Activated CD4-positive, CD25-positive, alpha-beta regulatory T cell treated with anti-CD3 and anti-CD28 coated beads, Interleukin-2, amount 50 U/mL, for 24 hours (primary cell): ENCODE measurements around the gene MARF1.
A peak's percentile ranks its signal among the peaks of the same experiment; 100 is the strongest.
"Not testable (repeated sequence)": the region's sequence is repeated elsewhere in the genome, so short reads cannot be mapped to it uniquely, and the experiment has no call there.

Experiments used
- ATAC-seq, 2 donors: fragments of 150-1000 bp; cut with Tn5 transposase; one replicate each; pipeline ENCODE4 v1.10.0; 2021; ENCODE audit warnings: mild to moderate bottlenecking in 1 of 2, moderate library complexity in 1 of 2

The MARF1 gene

DNA sequence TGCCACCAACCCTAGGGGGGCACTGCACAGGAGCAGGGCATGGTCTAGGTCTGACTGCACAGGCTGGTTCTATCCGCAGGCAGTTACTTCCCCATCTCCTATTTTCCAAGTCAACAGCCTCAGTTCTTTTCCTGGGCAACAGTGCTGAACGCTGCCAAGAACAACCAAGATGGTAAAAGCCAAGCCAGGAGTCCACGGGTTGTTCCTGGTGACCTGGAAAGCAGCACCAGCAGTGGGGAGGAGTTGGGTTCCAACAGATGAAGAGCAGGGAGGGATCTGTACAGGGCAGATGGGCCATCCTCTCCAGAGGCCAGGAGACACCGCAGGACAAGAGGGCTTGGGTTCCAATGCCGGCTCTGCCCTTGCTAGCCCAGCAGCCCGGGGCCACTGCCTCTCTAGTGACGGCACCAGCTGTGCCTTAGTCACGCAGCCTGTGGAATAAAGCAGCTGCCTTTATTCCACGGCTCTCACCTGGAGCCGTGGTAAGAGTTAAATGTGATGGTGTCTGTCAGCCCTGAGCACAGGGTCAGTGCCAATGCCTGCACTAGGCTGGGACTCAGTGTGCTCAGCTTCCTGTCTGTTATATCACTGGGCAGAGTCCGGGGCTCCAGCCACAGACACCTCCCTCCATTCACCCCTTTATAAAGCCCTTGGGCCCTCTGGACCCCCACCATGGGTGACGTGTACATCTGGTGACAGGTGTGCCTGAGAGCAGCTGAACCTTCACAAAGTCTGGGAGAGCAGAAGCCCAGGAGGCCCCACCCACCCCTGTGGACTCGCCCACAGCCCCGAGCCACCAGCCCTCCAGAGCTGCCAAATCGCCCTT lies 44.9 kb downstream of the MARF1 start:
- ATAC-seq: no peak

DNA sequence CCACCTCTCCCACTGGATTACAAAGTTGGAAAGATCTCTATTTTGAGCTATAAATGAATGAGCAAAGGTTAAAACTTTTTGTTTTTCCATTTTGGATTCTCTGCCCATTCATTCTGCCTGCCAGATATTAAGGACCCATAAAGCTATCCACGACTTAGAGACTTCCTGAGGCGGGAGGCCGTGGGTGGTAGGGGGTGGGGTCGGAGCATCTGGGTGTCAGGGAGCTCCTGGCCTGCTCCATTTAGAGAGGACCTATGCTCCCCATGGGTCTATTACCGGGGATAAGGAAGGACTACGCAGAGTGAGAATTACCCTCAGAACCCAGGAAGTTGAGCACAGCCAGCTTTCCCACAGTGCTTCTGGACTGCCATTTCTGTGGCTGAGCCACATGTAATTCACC lies 45.8 kb downstream of the MARF1 start:
- ATAC-seq: no peak

DNA sequence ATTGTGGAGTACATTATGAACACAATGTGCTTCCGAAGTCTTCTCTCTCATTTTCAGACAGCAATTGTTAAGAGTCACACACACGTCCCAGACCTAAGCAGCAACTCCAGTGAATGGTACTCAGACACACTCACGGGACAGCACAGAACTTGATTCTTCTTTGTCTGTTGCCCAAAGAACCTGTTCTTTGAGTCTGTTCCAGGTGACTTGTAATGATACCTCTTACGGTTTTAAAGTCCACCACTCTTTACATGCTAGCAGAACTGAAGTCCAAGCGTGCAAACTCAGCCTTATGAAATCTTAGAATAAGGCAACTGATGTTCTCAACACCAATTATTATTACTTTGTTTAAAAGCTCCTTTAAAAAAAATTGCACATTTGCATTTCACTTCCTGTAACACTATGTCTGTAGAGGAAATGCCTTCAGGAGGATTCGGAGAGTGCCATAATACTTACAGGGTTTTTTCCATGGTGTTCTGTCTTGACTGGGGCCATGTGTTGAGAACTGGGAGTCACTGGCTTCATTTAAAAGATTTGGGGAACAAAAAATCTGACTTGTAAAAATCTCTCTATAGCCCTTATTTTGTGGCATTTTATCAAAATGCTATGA lies 48.1 kb downstream of the MARF1 start:
- ATAC-seq: no peak

DNA sequence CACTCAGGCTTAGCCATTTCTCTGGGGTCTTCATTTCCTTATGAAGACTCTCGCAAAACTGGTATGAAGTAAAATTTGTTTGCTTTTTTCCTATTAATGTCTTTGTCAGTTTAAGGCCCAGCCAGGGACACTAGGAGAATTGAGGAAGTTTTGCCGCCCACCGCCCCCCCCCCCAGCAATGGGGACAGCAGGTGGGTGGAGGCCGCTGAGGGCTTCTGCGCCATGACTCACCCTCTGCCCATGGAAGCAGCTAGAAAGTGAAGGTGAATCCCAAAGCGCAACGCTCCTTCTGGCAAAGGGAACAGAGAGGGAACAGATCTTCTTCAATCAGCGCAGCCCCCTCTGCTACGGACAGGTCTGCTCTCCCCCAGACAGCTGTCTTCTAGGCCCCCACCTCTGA lies 49.7 kb downstream of the MARF1 start:
- no peak for ATAC-seq

DNA sequence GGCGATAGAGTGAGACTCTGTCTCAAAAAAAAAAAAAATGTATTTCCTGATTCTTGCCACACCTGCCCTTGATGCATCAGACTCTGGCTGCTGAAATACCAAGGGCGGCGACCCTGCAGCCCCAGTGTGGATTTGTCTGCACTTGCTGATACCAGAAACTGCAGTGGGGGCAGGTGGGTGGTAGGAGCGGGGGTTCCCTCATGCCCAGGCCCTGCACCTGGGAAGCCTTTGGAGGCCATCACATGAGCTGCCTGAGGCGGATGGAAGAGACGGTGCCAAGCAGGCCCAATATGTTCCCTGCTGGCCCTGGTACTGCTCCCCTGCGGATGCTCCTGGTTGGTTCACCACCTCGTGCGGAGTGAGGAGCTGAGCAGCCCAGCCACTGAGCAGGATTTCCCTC lies 50.6 kb downstream of the MARF1 start:
- no peak for ATAC-seq

- ATAC-seq: no peak
Measured at GRCh38 chr16:15587152-15587825, 55.7 kb downstream of the MARF1 start.

DNA sequence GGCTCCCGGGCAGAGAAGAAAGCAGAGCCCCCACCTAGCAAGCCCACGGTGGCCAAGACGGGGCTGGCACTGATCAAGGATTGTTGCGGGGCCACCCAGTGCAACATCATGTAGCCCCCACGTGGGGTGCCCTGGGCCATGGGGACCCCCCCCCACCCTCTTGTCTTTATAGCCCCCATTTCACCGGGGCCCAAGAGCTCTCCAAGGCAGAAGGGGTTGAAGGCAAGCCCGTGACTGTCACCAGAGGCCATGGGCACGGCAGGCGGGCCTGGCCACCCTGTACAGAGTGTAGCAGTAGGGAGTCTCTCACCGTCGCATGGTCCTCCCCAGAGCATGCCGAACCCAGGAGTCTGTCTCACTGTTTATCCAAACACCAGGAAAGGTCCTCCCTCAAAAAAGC lies 56.2 kb downstream of the MARF1 start:
- no peak for ATAC-seq

GRCh38 chr16:15585956-15586355 lies 57.0 kb downstream of the MARF1 start:
- no peak for ATAC-seq

GRCh38 chr16:15583526-15583925 lies 59.4 kb downstream of the MARF1 start:
- no peak for ATAC-seq

GRCh38 chr16:15581127-15581815 lies 61.7 kb downstream of the MARF1 start:
- no peak for ATAC-seq

GRCh38 chr16:15578824-15579223 lies 64.1 kb downstream of the MARF1 start:
- ATAC-seq: no peak

- ATAC-seq: no peak
Measured at GRCh38 chr16:15576960-15577958, 65.7 kb downstream of the MARF1 start.

GRCh38 chr16:15575293-15576049 lies 67.5 kb downstream of the MARF1 start:
- ATAC-seq: no peak

DNA sequence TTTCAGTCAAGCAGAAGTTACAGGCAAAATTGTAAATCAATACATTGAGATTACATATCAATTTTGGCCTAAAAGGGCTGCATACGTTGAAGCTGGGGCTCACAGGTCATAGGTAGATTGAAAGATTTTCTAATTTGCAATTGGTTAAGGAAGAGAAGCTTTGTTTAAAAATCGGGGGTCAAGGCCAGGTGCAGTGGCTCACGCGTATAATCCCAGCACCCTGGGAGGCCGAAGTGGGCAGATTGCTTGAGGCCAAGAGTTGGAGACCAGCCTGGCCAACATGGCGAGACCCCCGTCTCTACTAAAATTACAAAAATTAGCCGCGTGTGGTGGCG lies 68.4 kb downstream of the MARF1 start:
- ATAC-seq: no peak

- ATAC-seq: not testable (repeated sequence)
Measured at GRCh38 chr16:15573896-15574613, 68.9 kb downstream of the MARF1 start.

DNA sequence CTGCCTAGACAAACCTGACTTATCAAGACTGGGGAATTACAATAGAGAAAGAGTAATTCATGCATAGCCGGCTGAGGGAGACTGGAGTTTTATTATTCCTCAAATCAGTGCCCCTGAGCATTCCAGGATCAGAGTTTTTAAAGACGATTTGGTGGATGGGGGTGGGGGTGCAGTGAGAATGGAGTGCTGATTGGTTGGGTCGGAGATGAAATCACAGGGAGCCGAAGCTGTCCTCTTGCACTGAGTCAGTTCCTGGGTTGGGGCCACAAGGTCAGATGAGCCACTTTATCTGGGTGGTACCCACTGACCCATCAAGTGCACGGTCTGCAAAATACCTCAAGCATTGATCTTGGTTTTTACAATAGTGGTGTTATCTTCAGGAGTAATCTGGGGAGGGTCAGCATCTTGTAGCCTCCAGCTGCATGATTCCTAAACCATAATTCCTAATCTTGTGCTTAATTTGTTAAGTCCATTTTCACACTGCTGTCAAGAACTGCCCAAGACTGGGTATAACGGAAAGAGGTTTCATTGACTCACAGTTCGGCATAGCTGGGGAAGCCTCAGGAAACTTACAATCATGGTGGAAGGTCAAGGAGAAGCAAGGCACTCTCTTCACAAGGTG lies 69.6 kb downstream of the MARF1 start:
- no peak for ATAC-seq

DNA sequence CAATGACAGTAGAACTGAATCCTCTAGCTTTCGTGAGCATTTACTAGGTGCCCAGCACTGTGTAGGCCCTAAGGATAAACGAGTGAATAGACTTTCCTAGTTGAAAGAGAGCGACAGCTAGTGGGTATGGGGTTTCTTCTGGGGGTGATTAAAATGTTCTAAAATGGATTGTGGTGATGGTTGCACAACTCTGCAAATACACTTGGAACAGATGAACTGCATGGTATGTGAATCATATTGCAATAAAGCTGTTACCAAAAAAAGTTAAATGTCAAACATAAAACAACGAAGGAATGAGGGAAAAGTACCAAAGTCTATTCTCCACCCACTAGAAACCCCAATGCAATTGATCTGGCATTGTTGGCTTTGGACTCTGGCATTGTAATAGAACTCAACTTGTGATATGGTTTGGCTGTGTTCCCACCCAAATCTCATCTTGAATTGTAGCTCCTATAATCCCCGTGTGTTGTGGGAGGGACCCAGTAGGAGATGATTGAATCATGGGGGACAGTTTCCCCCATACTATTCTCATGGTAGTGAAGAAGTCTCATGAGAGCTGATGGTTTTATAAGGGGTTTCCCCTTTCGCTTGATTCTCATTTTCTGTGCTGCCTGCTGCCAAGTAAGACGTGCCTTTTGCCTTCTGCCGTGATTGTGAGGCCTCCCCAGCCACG lies 70.5 kb downstream of the MARF1 start:
- ATAC-seq: peak; percentile 55 to 79

- no peak for ATAC-seq
Measured at GRCh38 chr16:15571557-15571956, 71.4 kb downstream of the MARF1 start.

GRCh38 chr16:15570666-15571065 lies 72.3 kb downstream of the MARF1 start:
- ATAC-seq: not testable (repeated sequence)

DNA sequence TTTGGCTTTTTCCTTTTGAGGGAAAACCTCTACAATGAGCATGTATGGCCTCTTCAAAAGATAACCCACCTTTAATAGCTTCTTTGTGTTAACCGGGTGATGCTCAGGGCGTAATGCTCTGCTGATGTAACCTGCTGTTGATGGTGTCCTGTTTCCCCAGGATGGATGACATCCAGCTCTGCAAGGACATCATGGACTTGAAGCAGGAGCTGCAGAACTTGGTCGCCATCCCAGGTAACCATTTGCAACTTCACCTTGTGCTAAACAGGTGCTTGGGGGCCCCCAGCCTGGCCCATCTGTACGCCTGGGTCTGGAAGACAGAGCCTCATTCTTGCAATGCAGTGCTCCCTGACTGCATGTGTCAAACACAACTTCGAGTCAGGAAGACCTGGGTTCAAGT lies 75.1 kb downstream of the MARF1 start:
- ATAC-seq: no peak
